Amniotic stem cell (primary cell): ENCODE results near the gene FAHD1.

Experiments
- DNase-seq: peaks from one replicate; lab custom pipeline; 2025; lab: John Stamatoyannopoulos, UW

FAHD1 gene

DNA sequence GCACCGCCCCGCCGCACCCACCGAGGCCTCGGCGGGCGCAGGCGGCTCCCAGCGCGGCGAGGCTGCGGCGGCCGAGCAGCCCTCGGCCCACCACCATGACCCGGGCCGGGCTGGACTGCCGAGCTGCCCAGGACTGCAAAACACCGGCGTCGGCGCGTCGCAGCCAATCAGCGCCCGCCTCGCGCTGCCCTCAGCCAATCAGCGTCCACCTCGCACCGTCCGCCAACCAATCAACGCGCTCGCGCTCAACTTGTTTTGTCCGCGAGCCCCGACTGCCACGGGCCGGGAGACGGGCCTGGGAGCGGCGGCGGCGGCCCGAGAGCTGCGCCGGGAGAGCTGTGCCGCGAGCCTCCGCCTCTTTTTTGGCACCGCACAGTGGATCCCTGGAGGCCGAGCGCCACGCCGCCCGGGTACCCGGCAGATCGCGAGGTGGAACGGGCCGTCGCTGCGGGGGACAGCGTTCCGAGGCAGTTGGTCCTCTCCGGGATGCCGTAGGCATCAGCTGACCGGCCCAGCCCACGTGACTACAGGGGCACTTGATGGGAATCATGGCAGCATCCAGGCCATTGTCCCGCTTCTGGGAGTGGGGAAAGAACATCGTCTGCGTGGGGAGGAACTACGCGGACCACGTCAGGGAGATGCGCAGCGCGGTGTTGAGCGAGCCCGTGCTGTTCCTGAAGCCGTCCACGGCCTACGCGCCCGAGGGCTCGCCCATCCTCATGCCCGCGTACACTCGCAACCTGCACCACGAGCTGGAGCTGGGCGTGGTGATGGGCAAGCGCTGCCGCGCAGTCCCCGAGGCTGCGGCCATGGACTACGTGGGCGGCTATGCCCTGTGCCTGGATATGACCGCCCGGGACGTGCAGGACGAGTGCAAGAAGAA, at the start of gene FAHD1, which contains the start of gene HAGH:
FAHD1 (plus strand) TSS at position 516 of the 883 bp plus-strand sequence; CDS start at position 549, 33 bp downstream.
HAGH (minus strand) TSS at position 135 of the 883 bp plus-strand sequence; CDS start at position 97, 38 bp downstream.
- peak; percentile 88 for DNase-seq

DNA sequence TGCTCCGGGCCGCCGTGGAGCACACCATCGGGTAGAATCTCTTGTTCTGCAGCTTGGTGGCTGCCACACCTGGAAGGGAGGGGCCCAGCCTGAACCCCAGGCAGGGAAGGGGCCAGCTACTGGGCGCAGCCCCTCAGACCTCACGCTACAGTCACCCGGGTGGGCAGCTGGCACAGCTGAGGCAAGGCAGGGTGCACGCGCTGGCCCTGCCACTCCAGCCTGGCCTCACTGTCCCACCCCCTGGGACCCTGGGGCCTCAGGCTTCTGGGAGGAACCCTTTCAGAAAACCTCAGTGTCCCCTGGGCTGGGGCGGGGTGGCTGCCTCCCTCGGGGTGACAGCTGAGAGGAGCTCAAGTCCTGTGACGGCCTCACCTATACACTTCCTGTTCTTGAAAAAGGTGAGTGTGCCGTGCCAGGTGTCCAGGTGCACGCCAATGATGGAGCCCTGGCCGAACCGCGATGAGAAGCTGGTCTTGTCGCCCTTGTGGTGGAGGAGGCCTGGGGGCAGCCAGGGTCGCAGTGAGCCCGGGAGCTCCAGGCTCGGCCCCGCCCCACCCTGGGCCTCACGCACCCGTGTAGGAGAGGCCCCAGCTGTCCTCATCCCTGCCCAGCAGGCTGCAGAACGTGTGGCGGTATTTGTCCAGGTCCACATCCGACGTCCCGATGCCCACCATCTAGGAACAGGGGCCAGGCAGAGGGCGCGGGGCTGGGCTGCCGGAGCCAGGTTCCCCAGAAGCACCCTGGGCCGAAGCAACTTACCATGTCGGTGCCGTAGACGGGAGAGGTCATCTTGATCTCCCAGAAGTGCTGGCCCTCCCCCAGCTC, 49.4 kb upstream of the FAHD1 start:
- no peak for DNase-seq

DNA sequence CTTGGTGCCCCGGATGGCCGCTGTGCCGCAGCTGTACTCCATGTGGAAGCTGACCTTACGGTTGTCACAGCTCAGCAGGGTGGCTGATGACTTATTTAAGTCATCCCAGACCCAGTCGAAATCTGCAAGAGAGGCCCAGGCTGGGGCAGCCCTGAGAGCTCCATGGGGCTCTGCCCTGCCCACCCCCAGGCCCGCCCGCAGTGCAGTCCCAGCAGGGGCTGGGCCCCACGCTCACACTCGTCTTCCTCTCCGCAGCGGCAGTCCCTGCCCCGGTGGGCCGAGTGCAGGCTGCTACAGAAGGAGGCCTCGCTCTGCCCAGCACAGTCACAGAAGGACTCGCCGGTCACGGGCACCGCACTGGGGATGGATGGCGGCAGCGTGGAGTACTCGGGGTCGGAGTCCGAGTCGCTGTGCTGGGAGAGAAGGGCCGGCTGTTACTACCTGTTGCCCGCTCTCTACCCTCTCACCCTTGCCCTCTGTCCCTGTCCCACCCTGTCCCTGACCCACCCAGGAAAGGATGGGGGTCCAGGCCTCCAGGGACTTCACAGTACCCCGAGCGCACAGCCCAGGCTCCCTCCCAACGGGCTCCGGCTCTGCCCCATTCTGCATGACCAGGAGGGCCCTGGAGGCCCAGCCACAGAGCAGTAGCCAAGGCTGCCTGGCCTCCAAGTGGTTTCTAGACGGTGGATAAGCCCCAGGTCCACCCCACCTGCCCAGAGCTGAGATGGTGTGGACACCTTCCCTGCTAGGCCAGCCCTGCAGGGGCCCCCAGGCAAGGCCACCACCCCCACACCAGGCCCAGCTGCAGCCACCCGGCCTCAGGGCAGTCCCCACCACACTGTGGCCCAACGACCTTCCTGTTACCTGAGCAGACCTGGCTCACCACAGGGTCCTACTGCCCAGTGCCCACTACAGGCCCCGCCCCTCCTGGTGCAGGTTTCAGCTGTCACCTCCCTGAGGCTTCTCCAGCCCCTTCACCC, 48.5 kb upstream of the FAHD1 start:
- no peak for DNase-seq

- DNase-seq: no peak
Observed at GRCh38 chr16:1779234-1779701, 47.7 kb upstream of the FAHD1 start.

DNA sequence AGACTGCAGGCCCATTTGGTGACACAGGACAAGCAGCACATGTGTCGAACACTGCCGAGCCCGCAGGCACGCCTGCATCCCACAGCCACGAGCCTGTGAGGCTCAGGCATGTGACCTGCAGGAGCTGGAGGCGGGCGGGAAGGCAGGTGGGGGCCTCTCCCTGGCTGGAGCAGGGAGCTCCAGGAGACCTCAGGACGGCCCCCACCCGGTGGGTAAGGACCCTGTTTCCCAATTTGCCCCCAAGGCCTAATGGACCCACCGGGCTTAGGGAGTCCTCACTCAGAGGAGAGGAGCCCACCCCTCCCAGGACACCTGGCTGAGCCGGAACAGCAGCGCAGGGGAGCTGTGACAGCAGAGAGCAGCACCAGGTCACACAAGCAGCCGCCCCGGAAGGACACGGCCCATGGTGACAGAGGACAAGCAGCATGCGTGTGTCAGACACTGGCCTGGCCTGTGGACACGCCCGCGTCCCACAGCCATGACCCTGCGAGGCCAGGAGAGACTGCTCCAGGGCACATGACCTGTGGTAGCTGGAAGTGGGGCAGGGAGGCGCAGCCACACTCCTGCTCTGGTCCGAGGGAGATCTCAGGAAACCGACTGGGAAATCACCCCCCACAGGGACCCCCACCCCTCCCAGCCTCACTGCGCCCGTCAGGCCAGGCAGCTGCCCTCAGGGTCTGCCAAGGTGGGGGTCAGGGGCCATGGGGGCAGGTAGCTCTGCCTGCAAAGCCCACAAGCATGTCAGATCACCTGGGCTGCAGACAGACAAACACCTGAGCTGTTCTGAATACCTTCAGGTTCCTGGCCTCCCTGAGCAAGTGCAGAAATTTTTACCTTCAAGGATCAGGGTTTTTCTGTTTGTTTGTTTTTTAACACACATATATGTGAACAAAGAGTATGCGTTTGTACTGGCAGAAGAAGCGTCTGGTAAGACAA, 47.0 kb upstream of the FAHD1 start:
- no peak for DNase-seq

- DNase-seq: no peak
Observed at GRCh38 chr16:1780677-1781072, 46.3 kb upstream of the FAHD1 start.

GRCh38 chr16:1781254-1781653, 45.8 kb upstream of the FAHD1 start:
- DNase-seq: no peak

DNA sequence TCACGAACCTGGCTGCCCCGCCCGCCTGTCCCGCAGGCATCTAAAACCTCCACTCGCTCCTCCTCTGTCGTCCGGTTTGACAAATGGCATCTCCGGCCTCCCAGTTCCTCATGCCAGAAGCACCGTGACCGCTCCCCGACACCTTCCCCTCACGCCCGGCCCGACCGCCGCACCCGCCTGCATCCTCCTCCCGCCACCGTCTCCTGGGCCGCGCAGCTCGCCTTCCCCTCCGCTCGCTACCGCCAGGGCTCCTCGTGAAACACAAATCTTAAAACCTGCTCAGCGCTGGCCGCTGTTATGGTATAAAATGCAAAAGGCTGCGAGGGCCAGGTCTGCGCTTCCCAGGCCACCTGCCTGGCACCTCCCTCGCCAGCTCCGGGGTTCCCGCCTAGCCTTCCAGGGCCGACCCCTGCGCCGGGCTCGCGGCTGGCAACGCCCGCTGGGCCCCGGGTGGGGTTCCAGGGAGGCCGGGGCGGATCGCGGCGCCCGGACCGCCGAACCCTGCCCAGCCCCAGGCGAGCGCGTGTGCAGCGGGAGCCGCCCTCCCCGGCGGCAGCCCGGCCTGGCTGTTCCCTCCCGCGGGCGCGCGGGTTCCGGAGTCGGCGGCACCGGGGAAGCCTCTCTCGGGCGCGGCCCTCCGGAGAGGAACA, 45.1 kb upstream of the FAHD1 start:
- DNase-seq: no peak

DNA sequence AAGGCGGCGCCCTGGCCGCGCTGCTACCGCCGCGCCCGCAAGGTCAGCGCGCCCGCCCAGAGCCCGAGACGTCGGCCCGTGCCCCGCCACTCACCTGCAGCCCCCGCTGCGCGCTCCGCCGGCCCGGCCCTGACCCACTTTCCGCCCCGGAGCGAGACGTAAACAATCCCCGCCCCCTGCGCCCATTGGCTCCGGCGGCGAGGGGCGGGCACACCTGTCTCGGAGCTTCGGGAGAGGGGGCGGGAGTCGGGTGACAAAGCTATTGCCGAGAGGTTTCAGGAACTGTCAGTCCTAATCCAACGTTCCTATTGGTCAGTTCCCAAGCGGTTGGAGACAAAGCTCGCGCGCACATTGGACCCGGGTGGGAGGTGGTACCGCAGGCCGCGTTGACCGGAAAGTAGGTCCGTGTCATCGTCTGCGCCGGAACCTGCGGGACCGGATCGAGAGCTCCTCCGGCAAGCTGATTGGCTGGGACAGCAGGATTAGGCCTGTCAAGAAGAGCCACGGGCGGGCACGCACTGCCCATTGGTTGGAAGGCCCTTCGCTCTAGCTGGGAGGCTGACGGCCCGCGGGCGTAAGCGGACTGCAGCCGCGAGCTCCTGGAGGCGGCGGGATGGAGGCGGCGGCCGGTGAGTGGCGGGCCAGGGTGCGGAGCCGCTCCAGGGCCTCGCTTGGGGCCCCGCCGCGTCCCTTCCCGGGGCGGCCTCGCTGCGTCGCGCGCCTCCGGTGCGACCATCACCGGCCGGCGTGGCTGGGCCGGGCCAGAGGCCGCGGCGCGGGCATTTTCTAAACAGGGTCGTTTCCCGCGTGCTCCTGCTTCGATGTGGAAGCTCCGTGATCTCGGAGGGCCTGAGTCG, 44.4 kb upstream of the FAHD1 start, which contains the start of the genes NUBP2 and SPSB3:
NUBP2 (plus strand) TSS at position 553 of the 857 bp plus-strand sequence; CDS start at position 614, 61 bp downstream.
SPSB3 (minus strand) TSS at position 164 of the 857 bp plus-strand sequence. CDS start 1,088 bp downstream, outside the sequence.
- DNase-seq: peak; percentile 100

DNA sequence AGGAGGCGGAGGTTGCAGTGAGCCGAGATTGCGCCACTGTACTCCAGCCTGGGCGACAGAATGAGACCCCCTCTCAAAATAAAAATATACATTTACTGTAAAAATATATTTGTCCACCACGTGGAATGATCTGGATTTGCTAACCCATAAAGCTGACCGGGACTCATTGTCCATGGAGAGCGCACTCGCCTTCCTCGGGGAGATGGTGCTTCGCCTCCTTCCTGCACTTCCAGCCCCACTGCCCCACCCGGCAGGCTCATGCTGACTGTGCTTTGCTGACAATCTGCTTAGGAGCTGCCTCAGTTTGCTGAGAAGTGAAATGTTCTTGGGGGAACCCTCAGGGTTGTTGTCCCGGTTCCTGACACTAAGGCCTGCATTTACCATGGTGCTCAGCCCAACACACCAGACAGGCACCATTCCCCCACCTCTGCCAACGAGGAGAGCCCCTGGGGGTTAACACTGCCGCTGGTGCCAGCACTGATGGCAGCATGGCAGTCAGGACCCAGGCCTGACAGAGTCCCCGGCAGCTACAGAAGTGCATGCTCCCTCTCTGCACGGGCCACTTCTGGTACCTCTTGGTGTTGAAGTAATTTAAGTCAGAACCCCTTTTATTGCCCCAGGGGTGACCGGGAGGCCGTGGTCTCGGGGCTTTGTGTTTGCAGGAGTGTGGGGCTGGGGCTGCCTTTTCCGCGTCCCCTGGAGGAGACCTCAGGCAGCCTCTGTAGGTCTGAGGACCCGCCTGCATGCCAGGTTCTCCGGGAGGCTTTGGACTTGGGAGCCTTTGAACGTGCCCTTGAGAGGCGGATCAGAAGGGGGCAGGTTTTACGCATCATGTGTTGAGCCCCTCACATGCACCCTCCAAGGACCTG, 41.8 kb upstream of the FAHD1 start:
- no peak for DNase-seq

DNA sequence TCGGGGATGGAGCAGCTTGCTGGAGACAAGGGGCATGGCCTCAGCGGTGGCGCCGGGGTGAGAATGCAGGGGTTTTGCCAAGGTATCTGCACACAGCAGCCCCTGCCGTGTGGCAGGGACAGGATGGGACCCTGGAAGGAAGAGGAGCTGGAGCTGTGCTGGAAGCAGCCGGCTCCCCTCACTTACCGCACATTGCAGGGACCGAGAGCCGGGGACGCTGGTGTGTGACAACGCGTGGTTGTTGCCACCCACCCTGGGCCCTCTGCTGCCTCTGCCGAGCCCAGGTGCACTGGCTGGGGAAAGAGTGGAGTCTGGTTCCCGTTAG, 41.2 kb upstream of the FAHD1 start:
- DNase-seq: no peak

- no peak for DNase-seq
Observed at GRCh38 chr16:1786242-1787055, 40.6 kb upstream of the FAHD1 start.

DNA sequence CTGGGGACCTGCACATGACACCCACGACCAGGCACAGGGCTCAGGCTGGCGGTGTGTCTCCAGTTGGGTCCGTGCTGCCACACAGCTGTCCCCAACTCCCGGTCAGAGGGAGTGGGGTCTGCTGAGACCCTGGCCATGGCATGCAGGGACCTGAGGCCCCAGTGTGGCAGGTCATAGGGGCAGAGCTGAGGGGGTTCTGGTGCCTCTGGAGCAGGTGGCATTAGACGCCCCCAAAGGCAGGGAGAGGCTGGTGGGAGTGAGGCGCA, 40.0 kb upstream of the FAHD1 start:
- no peak for DNase-seq

- no peak for DNase-seq
Observed at GRCh38 chr16:1787322-1788094, 39.5 kb upstream of the FAHD1 start.

DNA sequence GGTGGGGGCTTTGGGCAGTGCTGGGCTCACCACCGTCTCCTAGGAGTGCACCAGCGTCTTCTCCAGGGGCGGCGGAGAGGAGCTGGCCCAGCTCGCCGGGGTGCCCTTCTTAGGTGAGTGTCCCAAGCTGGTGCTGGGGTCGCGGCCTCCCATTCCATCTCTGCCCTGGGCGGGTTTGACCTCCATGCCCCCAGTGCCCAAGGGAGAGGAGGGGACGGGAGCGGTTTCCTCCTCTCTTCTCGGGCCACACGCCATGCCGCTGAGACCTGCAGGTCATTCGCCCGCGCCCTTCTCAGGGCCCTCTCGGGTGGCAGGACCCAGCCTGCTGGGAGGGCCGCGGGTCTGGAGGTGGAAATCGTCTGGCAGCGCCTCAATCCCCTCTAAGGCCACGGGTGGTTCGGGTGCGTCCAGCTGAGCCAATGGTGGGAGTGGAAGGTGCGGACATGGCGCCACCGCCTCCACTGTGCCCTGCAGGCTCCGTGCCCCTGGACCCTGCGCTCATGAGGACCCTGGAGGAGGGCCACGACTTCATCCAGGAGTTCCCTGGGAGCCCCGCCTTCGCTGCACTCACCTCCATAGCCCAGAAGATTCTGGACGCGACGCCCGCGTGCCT, 38.8 kb upstream of the FAHD1 start:
- DNase-seq: no peak

- no peak for DNase-seq
Observed at GRCh38 chr16:1788708-1789100, 38.3 kb upstream of the FAHD1 start.
